Measurements from ENCODE around the gene ZDHHC14. TPM values are rescaled to one million over a fixed set of nuclear protein-coding genes. Genes with fewer than 3 reads are reported as not detected.
A peak's percentile ranks its signal among the peaks of the same experiment; 100 is the strongest.

The ZDHHC14 gene
- total and polyA plus RNA-seq, 12 donors = 7.7 to 31.2 (median 15.2) TPM

DNA sequence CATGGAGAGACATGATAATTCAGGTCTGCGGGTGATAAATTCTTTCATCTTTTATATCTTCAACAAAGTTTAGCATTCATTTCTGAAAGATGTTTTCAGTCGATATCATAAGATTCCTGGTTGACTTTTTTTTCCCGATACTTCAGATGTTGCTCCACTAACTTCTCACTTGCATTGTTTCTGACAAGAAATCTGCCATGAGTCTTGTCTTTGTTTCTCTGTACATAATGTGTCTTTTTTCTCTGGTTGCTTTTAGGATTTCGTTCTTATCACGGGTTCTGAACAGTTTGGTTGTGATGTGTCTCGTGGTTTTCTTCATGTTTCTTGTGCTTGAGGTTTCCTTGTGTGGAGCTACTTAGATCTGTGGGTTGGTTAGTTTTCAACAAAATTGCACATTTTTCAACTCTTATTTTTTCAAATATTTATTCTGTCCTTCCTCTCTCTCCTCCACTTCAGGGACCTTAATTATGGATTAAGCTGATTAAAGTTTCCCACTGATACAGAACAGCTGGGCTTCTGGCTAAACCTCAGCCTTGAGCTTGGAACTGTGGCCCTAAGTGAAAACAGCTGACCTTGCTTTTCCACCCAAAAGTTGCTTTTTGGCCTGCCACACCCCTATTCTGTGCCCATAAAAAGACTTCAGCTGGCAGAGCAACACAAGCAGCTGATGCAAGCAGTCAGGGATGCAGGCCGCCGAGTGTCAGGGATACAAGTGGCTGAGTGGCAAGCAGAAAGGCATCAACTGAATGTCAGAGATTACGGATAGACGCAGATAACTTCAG is 344.2 kb downstream of the ZDHHC14 start:
- no peaks in the 10 kb centered on the region for H3K36me3 ChIP-seq
- TF ChIP-seq, protein P1, sequence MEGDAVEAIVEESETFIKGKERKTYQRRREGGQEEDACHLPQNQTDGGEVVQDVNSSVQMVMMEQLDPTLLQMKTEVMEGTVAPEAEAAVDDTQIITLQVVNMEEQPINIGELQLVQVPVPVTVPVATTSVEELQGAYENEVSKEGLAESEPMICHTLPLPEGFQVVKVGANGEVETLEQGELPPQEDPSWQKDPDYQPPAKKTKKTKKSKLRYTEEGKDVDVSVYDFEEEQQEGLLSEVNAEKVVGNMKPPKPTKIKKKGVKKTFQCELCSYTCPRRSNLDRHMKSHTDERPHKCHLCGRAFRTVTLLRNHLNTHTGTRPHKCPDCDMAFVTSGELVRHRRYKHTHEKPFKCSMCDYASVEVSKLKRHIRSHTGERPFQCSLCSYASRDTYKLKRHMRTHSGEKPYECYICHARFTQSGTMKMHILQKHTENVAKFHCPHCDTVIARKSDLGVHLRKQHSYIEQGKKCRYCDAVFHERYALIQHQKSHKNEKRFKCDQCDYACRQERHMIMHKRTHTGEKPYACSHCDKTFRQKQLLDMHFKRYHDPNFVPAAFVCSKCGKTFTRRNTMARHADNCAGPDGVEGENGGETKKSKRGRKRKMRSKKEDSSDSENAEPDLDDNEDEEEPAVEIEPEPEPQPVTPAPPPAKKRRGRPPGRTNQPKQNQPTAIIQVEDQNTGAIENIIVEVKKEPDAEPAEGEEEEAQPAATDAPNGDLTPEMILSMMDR (IDR thresholded peaks at IDR 0.05) = no peak
- H3K27me3 ChIP-seq = no peaks in the 10 kb centered on the region
- peaks cover 0 to 30% (median 15%) of the 10 kb centered on the region in 11 donors for H3K9me3 ChIP-seq
- no peak overlapping the region for H3K4me3 ChIP-seq
- 84 to 90% methylated on average over 10 of the region's 10 CpGs for WGBS, 2 donors
- ATAC-seq = peak in 6 of 8 donors; percentile 32 to 63 (median 42)
- DNase-seq = peak in 1 of 2 donors; percentile 16
- H3K4me1 ChIP-seq = peaks cover 3 to 27% (median 14%) of the 10 kb centered on the region in 9 donors
- intact Hi-C loops (cut with DNase I) = no loop called here
- peak overlapping the region in 3 of 10 donors; percentile 24 to 71 (median 26) for H3K27ac ChIP-seq

DNA sequence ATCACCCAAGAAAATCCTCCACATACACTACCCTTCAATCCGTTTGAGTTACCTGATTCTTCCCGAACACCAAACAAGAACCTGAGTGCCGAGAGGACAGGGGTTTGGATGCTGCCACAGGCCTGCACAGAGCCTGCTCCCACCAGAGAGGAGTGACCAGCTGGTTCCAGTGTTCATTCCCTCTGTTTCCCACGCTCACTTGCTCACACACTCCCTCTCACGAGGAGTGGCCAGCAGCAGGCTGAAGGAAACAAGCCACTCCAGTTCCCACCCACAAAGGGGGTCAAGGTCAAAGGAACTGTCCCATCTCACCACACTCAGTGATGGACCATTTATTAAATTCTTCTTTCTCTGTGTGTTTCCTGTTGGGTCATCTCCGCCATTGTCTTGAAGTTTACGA is 344.8 kb downstream of the ZDHHC14 start:
- DNase-seq (no peak), ATAC-seq (peak in 2 of 8 donors; percentile 16 to 28)
- H3K4me3 ChIP-seq = no peak overlapping the region
- H3K36me3 ChIP-seq = no peaks in the 10 kb centered on the region
- peaks cover 3 to 27% (median 14%) of the 10 kb centered on the region in 9 donors for H3K4me1 ChIP-seq
- WGBS, 2 donors = 91 to 98% methylated on average over 7 of the region's 7 CpGs
- H3K27ac ChIP-seq = peak overlapping the region in 3 of 10 donors; percentile 24 to 71 (median 26)
- H3K9me3 ChIP-seq = peaks cover 0 to 30% (median 15%) of the 10 kb centered on the region in 11 donors
- H3K27me3 ChIP-seq = no peaks in the 10 kb centered on the region
- intact Hi-C loops (cut with DNase I) = no loop called here
- TF ChIP-seq, protein P1 (IDR thresholded peaks at IDR 0.05) = no peak

DNA sequence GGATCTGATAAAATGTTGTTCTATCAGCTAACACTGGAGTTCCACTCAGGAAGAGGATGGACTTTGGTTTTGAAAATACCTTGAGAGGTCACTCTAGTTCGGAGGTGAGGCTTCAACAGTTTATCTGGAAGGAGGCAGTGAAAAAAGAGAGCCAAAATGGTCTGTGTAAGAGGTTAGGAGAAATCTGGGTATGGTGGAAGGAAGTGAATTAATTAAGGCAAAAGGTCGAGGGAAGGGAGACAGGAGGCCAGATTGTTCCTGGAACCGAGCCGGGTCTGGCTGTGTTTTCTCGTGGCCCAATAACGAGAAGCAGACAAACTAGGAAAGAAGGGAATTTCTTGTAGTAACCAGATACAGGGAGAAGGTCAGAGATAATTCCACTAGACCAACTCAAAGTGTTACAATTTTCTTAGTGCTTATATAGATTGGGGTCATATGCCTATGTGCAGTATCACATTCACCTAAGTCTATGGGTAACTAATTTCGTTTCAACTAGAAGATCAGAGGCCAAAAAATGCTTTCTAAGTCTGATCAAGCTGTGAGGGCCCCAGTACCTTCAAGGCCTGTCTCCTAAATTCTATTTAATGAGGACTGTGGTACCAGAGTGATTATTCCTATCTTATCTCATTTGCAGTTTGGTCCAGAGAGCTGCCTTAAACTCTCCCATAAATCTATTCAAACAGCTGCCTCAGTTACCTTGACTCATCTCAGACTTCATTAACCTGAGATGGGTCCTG is 346.1 kb downstream of the ZDHHC14 start:
- DNase-seq (peak; percentile 63 to 70), ATAC-seq (peak; percentile 69 to 87 (median 80))
- intact Hi-C loops (cut with DNase I) = no loop called here
- Histone ChIP-seq H3K9me3 (peaks cover 0 to 30% (median 15%) of the 10 kb centered on the region in 11 donors), H3K27me3 (no peaks in the 10 kb centered on the region), H3K4me1 (peaks cover 3 to 27% (median 14%) of the 10 kb centered on the region in 9 donors), H3K36me3 (no peaks in the 10 kb centered on the region), H3K4me3 (no peak overlapping the region), H3K27ac (peak overlapping the region in 9 of 10 donors; percentile 6 to 71 (median 46))
- WGBS, 2 donors = 40 to 61% methylated on average over 7 of the region's 7 CpGs
- TF ChIP-seq, protein P1 (IDR thresholded peaks at IDR 0.05) = no peak

Small RNAs within 50 kb of the gene (microRNA-seq; reads per million reads assigned to microRNA genes)
- gene MIR3692 = 0 reads per million in 2 donors

Other genes starting within 250 kb of the ZDHHC14 start
- 10 to 100 TPM; 12.5 to 18.7 (median 16.7) TPM for gene TMEM242, start 57.7 kb upstream of the ZDHHC14 start, total RNA-seq
- 10 to 100 TPM in 1 of 2 donors, 1 to 10 TPM in 1; 8.9 to 14.2 TPM for gene TMEM242, start 57.7 kb upstream of the ZDHHC14 start, polyA plus RNA-seq

All from heart right ventricle (tissue), 16 donors.